Measurements from ENCODE around the gene MTURN. TPM values are rescaled to one million over a fixed set of nuclear protein-coding genes. Genes with fewer than 3 reads are reported as not detected.
"Not testable (repeated sequence)": the region's sequence is repeated elsewhere in the genome, so short reads cannot be mapped to it uniquely, and the experiment has no call there.

The MTURN gene
- 7.3 TPM for polyA plus RNA-seq (2012; ENCODE audit: insufficient read depth, insufficient read length)

DNA sequence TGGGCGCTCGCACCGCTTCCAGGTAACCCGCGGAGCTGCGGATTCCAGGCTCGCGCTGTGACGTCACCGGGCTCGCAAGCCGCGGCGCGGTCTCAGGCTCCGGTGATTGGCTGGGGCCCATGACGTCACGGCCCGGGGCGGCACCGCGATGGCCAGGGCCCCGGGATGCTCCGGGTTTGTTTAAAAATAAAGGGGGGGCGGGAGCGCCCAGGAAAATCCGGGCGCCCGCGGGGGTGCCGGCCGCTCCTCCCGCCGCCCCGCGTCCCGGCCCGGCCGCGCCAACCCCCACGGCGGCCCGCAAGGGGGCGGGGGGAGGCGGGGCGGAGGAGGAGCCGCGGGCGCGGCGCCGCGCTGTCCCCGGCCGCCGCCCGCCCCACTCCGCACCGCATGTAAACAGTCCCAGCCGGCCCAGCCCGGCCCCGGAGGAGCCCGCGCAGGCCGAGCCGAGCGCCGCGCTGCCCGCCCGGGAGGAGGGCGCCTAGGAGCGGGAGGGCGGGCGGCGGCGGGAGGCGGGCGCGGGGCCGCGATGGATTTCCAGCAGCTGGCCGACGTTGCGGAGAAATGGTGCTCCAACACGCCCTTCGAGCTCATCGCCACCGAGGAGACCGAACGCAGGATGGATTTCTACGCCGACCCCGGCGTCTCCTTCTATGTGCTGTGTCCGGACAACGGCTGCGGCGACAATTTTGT lies at the start of gene MTURN:
Gene MTURN, plus strand, starts transcription at position 376 of the 690 bp plus-strand sequence. Its CDS starts 151 bp downstream, at position 527.
- peak within 1 kb of the TSS; percentile 70 for H3K4me3 ChIP-seq (ENCODE audit: low read length)
- DNase-seq (ENCODE audit: low read depth, low spot score) = peak; percentile 67

DNA sequence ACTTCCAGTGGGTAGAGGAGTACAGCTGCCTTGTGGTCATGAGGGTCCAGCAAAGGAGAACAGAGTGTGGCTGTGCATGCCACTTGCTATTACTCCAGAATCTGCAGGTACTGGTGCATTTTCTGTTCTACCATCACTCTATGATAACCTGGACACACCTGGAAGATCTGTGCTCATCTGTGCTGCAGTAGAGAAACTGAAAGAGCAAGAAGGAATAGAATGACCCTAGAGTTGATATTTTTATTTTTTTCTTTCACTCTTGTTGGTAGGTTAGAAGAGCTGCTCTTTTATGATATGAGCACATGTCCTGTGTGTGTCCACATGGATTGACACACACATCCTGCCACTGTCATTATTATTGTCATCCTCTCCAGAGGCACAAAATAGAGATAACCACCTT lies 48.3 kb upstream of the MTURN start:
- no peak overlapping the region for H3K4me3 ChIP-seq (ENCODE audit: low read length)
- no peak for DNase-seq (ENCODE audit: low read depth, low spot score)

DNA sequence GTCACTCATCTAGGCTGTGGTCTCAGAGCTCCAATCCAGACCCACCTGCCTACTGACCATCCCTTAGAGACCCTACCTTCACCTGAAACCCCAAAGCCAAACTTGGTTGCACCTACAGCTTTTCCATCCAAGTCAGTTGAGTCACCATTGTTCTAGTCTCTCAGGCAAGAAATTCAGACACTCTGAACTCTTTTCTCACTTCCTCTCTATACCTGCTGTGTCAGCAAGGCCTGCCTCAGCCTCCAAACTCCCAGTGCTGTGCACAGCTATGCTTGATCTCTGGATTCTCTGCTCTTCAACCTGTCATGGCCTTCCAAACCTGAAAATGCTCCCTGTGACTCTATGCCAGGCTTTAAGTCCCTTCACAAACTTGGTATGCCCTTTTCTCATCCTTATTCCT lies 47.4 kb upstream of the MTURN start:
- no peak overlapping the region for H3K4me3 ChIP-seq (ENCODE audit: low read length)
- DNase-seq (ENCODE audit: low read depth, low spot score) = no peak

DNA sequence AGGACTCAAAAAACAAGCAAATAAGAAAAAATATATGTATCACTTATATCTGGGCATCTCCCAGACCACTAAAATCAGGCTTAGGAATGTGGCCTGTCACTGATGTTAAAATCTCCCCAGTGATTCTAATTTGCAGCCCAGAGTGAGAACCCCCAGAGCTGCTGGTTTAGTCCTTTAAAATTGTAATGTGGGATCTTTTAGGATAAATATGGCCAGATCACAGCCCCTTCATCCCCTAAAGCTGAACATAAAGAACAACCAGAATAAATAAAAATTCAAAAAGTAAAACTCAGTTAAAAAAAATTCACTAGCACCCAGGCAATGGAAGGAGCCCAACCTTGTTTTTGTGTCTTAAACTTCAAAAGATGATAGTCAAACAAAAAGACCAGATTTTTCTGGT lies 46.4 kb upstream of the MTURN start:
- no peak overlapping the region for H3K4me3 ChIP-seq (ENCODE audit: low read length)

DNA sequence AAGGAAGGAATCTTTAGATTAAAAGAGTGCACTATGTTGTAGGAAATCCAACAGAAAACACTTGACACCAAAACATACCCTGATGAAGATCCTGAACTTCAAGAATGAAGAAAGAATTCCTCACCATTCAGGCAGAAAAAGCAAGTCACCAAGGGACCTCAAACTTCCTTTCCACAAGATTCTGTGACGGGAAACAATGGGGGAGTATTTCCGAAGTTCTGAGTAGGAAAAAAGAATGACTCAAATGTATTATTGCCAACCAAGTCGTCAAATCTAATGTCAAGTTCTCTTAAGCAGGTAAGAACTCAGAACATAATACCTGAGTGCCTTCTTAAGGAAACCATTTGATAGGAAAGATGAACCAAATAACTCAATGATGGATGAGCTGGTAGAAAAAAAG lies 44.7 kb upstream of the MTURN start:
- no peak for DNase-seq (ENCODE audit: low read depth, low spot score)
- H3K4me3 ChIP-seq (ENCODE audit: low read length) = no peak overlapping the region

More for the DNA sequence above, 46.4 kb upstream of the MTURN start:
- no peak for DNase-seq (ENCODE audit: low read depth, low spot score)

DNA sequence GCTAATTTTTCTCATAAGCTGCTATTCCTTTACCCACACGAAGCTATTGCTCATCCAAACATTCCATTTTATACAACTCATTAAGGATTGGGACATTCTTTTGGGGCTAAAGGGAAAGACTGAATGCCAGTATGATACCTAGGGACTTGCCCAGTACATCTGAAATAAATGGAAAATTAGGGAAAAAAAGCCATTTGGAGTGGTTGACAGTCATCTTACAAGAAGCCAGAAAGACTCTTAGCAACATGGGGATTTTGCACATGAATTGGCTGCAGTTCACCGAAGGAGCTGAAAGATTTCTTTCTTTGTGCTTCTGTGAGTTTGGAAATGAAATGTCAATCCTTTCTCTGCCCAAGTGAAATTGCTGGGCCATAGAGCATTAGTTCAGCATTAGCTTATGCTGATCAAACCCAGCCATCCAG lies 43.3 kb upstream of the MTURN start:
- no peak for DNase-seq (ENCODE audit: low read depth, low spot score)

DNA sequence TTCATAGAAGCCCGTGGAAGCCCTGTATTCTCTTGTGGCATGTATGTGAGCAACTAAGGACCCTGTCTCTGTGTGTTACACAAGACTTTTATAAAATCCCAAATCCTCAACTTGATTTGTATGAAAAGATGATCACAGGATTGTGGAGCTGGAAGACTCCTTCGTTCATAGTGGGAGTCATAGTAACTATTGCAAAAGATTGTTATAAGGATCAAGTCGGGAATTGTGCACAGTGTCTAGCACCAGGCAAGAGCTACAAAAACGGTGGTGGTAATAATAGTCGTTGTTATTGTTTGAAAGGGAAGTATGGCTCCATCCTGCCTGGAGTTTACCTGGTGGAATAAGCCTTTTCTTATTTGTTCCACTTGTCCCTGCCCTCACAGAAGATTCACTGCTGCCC lies 42.8 kb upstream of the MTURN start:
- H3K4me3 ChIP-seq (ENCODE audit: low read length) = no peak overlapping the region
- DNase-seq (ENCODE audit: low read depth, low spot score) = no peak

More for the DNA sequence above, 43.3 kb upstream of the MTURN start:
- H3K4me3 ChIP-seq (ENCODE audit: low read length) = no peak overlapping the region

DNA sequence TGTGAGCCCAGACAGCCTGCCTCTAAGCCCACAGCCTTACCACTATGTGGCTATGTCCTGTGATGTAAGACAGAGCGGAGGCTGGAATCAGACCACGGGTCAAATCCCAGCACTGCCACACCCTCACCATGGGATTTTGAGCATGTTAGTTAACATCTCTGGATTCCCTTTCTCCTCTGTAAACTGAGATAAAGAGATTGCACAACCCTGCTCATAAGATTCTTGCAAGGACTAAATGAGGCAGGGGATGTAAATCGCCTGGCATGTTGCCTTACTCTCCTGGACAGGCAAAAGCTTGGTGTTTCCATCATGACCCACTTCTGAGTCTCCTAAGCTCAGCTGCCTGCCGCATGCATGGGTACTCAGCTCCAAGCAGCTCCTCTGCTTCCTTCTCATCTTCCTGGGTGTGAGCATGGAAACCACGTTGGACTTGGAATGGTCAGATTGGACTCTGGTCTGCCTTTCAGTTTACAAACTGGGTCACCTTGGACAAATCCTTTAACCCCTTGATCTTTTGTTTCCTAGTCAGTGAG lies 41.3 kb upstream of the MTURN start:
- no peak for DNase-seq (ENCODE audit: low read depth, low spot score)
- H3K4me3 ChIP-seq (ENCODE audit: low read length) = no peak overlapping the region

DNA sequence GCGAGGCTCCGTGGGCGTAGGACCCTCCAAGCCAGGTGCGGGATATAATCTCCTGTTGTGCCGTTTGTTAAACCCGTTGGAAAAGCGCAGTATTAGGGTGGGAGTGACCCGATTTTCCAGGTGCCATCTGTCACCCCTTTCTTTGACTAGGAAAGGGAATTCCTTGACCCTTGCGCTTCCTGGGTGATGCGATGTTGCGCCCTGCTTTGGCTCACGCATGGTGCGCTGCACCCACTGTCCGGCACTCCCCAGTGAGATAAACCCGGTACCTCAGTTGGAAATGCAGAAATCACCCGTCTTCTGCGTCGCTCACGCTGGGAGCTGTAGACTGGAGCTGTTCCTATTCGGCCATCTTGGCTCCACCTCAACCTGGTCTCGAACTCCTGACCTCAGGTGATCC lies 36.2 kb upstream of the MTURN start:
- not testable (repeated sequence) for DNase-seq (ENCODE audit: low read depth, low spot score)

DNA sequence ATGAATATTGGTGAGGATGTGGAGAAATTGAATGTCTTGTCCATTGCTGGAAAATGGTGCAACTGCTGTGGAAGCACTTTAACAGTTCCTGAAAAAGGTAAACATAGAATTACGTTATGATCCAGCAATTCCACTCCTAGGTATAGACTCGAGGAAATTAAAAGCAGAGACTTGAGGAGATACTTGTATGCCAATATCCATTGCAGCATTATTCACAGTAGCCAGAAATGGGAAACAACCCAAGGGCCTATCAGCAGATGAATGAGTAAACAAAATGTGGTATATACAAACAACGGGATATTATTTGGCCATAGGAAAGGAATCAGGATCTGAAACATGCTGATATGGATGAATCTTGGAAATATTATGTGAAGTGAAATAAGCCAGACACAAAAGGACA lies 32.5 kb upstream of the MTURN start:
- DNase-seq (ENCODE audit: low read depth, low spot score) = no peak
- no peak overlapping the region for H3K4me3 ChIP-seq (ENCODE audit: low read length)

More for the DNA sequence above, 36.2 kb upstream of the MTURN start:
- H3K4me3 ChIP-seq (ENCODE audit: low read length) = not testable (repeated sequence)

DNA sequence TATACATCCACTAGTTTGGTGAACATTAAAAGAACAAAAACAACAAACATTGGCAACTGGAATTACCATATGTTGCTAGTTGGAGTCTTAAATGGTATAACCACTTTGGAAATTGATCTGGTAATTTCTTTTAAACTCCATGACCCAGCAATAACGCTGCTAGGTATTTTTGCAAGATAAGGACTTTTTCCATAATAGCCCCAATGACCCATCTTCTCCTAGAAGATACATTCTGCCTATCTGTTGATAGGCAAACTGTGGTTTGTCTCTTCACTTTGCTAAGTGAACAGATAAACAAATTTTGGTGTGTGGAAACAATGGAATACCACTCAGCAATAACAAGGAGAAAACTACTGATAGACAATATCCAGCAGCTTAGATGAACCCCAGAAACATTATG lies 30.6 kb upstream of the MTURN start:
- no peak overlapping the region for H3K4me3 ChIP-seq (ENCODE audit: low read length)
- DNase-seq (ENCODE audit: low read depth, low spot score) = no peak

DNA sequence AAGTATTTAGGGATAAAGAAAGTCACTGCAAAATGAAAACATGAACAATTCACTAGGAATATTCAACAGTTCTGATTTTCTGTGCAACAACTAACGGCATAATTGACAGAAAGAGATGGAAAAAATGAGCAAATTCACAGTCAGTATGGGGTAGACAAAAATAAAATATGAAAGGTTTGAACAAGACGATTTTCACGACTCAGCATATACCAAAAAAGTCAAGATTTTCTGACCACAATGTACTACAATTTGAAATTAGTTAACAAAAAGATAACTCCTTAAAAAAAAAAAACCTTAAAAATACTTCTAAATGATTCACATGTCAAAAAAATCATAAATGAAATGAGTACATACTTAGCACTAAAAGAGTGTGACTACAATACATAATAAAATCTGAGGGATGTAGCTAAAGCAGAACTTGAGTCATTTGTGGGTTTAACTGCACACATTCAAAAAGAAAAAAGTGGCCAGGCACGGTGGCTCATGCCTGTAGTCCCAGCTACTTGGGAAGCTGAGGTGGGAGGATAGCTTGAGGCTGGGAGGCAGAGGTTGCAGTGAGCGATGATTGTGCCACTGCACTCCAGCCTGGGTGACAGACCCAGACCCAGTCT lies 22.6 kb upstream of the MTURN start:
- no peak for DNase-seq (ENCODE audit: low read depth, low spot score)
- no peak overlapping the region for H3K4me3 ChIP-seq (ENCODE audit: low read length)

DNA sequence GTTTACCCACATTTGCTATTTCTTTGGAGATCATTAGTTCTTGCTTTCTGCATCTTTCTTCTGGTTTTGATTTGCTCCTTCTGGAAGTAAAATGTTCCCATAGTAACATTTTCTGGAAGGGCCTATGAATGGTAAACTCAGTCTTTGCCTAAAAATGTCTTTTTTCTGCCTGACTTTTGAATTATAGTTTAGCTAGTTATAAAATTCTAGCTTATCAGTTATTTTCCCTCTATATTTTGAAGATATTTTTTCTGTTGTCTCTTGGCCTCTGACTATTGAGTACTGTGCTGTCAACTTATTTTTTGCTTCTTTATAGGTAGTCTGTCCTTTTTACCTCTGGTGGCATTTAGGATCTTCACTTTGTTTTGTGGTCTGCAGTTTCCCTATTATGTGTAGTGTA lies 21.6 kb upstream of the MTURN start:
- no peak overlapping the region for H3K4me3 ChIP-seq (ENCODE audit: low read length)
- no peak for DNase-seq (ENCODE audit: low read depth, low spot score)

DNA sequence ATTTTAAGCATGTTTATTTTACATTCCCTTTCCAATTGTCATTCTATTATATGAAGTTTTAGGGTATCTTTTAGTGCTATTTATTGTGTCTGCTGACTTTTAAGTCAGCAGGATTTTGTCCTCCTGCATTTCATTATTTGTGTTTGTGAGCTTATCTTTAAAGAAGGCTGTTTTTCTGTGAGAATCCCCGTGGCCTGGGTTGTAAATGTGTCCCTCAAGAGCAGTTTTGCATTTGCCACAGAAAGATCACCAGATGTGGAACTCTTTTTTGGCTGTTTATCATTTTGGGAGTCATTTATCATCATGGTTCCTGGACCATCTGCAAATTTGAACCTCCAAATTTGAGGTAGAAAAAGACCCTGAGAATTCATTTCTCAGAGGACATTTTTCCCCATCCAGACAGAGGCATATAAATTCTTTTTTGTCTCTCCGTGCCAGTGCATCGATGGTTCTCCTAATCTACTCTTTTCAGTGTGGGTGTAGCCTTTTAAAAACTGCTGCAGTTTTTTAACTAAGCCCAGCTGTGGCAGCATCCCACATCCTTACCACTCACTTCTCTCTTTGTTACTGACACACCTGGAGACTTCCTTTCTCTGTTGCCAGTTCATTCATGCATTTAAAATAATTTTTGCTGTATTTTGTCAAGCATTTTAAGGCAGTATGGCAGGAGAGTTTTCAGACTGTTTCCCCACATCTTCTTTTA lies 20.1 kb upstream of the MTURN start:
- peak; percentile 77 for DNase-seq (ENCODE audit: low read depth, low spot score)
- H3K4me3 ChIP-seq (ENCODE audit: low read length) = no peak overlapping the region

DNA sequence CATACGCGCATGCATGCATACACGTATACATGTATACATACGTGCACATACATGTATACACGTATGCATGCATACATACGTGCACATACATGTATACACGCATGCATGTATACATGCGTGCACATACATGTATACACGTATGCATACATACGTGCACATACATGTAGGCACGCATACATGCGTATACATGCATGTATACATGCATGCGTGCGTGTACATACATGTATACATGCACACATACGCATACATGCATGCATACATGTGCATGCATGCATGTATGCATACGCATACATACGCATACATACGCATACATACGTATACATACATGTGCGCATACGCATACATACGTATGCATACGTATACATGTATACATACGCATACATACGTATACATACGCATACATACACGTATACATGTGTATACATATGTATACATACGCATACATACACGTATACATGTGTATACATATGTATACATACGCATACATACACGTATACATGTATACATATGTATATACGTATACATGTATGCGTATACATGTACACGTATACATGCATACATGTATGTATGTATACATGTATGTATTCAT lies 19.0 kb upstream of the MTURN start:
- H3K4me3 ChIP-seq (ENCODE audit: low read length) = no peak overlapping the region
- DNase-seq (ENCODE audit: low read depth, low spot score) = no peak

DNA sequence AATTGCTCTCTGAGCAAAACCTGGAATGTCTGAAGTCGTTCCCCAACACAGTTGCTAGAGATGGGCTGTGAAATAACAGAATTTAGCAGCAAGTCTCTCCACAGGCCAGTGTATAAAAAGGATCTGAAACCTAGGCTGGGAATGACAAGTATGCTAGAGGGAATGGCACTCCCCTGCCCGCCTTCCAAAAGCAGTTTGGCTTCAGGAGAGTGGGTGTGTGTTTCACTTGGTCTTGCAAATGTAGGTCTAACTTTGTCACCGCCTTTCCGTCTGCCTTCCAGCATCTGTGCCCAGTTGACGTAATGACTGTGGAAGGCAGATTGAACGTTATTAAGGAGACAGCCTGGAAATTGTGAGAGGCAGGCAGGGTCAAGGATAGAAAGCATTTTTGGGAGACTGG lies 18.0 kb upstream of the MTURN start:
- H3K4me3 ChIP-seq (ENCODE audit: low read length) = no peak overlapping the region
- no peak for DNase-seq (ENCODE audit: low read depth, low spot score)

DNA sequence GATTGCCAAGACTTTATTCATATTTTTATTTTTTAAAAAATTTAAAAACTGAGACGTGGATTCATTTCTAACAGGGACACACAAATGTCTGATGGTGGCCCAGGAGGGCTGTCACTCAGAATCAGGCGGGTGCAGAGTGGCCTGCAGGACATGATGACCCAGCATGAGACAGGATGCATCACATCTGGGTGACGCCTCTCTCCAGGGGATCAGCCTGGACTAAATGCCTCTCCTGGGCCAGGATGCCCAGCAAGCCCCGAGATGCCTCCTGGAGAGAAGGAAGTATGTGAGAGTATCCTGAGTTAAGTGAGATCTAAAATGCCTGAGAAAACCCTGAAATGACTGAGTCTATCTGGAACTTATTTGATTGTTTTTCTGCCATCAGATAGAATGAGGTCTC lies 16.9 kb upstream of the MTURN start:
- no peak for DNase-seq (ENCODE audit: low read depth, low spot score)
- H3K4me3 ChIP-seq (ENCODE audit: low read length) = no peak overlapping the region

DNA sequence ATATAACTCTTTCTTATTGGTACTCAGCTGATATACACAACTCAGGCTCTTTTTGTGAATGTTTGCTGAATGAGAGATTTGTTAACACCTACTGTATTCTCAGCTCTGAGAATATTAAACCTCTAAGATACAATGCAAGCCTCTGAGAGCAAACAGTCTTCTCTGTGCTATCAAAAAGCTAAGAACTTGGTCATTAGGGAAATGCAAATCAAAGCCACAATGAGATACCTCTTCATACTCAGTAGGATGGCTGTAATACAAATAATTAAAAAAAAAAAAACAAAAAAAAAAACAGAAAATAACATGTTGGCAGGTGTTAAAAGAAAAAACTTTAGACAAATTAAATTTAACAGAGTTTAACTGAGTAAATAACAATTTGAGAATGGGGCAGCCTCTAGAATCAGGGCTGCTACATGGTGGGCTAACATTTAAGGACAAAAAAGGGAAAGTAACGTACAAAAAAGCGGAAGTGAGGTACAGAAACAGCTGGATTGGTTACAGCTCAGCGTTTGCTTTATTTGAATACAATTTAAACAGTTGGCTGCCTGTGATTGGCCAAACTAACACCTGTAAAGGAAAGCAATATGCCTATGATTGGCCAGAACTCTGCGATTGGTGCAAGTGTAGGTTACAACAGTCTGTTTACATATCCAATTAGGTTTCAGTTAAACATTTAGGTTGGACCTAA lies 14.8 kb upstream of the MTURN start:
- H3K4me3 ChIP-seq (ENCODE audit: low read length) = no peak overlapping the region
- no peak for DNase-seq (ENCODE audit: low read depth, low spot score)

Data from Jurkat, Clone E6-1 (cell line).